ENCODE measurements around the gene COL12A1. TPM values are rescaled to one million over a fixed set of nuclear protein-coding genes. Genes with fewer than 3 reads are reported as not detected.
A peak's percentile ranks its signal among the peaks of the same experiment; 100 is the strongest.

The COL12A1 gene
- total RNA-seq, 1 experiment from 2014 or later, result 136 TPM

DNA sequence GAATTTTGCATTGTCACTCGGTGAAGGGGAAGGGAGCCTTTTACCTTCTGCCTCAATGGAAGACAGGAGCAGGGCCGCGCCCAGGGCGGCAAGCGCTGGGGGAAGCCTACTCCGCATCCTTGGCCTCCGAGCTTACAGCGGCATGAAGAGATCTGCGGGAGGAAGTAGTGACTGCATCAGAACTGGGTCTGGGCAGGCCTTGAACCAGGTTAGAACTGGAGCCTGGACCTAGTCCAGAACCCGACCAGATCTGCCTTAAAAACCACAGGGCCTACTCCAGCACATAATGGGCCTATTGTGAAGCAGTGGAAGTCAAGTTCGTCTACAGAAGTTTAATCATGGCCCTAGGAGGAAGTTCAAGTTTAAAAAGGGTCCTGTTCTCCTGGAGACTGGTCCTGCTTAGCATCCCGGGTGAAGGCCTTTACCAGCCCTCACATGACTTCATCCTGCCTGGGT is 3.1 kb downstream of the COL12A1 start:
- H3K4me1 Mint-ChIP-seq (ENCODE audit: insufficient read depth, unreplicated experiment), result peaks cover 35% of the 10 kb centered on the region
- POLR2A ChIA-PET, result interaction anchor here (0.9 to 2.8 kb wide), 6 partner anchors 49 to 1224 kb away, joined by 3 to 15 read pairs (median 4); no protein-coding TSS in a partner anchor

GRCh38 chr6:75201901-75202672 is 3.8 kb downstream of the COL12A1 start:
- BruUV-seq (replicated peaks), result no TSS peak
- peaks cover 35% of the 10 kb centered on the region for H3K4me1 Mint-ChIP-seq (ENCODE audit: insufficient read depth, unreplicated experiment)
- DNase-seq (ENCODE audit: unreplicated experiment), result peak; percentile 56
- peaks cover 5% of the 10 kb centered on the region for H3K36me3 Mint-ChIP-seq (ENCODE audit: insufficient read depth, unreplicated experiment)
- ChIA-PET POLR2A (interaction anchor here (0.9 to 2.8 kb wide), 3 partner anchors 209 to 793 kb away, joined by 3 to 15 read pairs (median 4); no protein-coding TSS in a partner anchor), CTCF (interaction anchor here (0.5 to 11.0 kb wide), 37 partner anchors 8 to 1321 kb away, joined by 3 to 151 read pairs (median 3); no protein-coding TSS in a partner anchor)
- no peaks in the 10 kb centered on the region for H3K27me3 Mint-ChIP-seq (ENCODE audit: insufficient read depth, unreplicated experiment)
- TF ChIP-seq, protein P1, sequence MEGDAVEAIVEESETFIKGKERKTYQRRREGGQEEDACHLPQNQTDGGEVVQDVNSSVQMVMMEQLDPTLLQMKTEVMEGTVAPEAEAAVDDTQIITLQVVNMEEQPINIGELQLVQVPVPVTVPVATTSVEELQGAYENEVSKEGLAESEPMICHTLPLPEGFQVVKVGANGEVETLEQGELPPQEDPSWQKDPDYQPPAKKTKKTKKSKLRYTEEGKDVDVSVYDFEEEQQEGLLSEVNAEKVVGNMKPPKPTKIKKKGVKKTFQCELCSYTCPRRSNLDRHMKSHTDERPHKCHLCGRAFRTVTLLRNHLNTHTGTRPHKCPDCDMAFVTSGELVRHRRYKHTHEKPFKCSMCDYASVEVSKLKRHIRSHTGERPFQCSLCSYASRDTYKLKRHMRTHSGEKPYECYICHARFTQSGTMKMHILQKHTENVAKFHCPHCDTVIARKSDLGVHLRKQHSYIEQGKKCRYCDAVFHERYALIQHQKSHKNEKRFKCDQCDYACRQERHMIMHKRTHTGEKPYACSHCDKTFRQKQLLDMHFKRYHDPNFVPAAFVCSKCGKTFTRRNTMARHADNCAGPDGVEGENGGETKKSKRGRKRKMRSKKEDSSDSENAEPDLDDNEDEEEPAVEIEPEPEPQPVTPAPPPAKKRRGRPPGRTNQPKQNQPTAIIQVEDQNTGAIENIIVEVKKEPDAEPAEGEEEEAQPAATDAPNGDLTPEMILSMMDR (IDR thresholded peaks at IDR 0.05; ENCODE audit: unreplicated experiment), result no peak
- no peaks in the 10 kb centered on the region for H3K9me3 Mint-ChIP-seq (ENCODE audit: unreplicated experiment)
- intact Hi-C loops (cut with micrococcal nuclease), result loop anchor here (10.0 kb wide), 2 partner anchors 597 to 1527 kb away; no protein-coding TSS in a partner anchor
- H3K4me3 Mint-ChIP-seq (ENCODE audit: unreplicated experiment), result peak overlapping the region; percentile 99
- H3K27ac Mint-ChIP-seq (ENCODE audit: low read depth, unreplicated experiment), result peak overlapping the region; percentile 90

More for the DNA sequence above, 3.1 kb downstream of the COL12A1 start:
- Mint-ChIP-seq H3K27ac (ENCODE audit: low read depth, unreplicated experiment) (peak overlapping the region; percentile 90), H3K9me3 (ENCODE audit: unreplicated experiment) (no peaks in the 10 kb centered on the region), H3K27me3 (ENCODE audit: insufficient read depth, unreplicated experiment) (no peaks in the 10 kb centered on the region), H3K4me3 (ENCODE audit: unreplicated experiment) (peak overlapping the region; percentile 99), H3K36me3 (ENCODE audit: insufficient read depth, unreplicated experiment) (peaks cover 5% of the 10 kb centered on the region)
- BruUV-seq (replicated peaks), result no TSS peak
- intact Hi-C loops (cut with micrococcal nuclease), result loop anchor here (10.0 kb wide), 2 partner anchors 598 to 1528 kb away; no protein-coding TSS in a partner anchor
- TF ChIP-seq, protein P1 (IDR thresholded peaks at IDR 0.05; ENCODE audit: unreplicated experiment), result no peak
- DNase-seq (ENCODE audit: unreplicated experiment), result no peak
- CTCF ChIA-PET, result interaction anchor here (0.5 to 11.0 kb wide), 37 partner anchors 7 to 1348 kb away, joined by 3 to 151 read pairs (median 4); no protein-coding TSS in a partner anchor

DNA sequence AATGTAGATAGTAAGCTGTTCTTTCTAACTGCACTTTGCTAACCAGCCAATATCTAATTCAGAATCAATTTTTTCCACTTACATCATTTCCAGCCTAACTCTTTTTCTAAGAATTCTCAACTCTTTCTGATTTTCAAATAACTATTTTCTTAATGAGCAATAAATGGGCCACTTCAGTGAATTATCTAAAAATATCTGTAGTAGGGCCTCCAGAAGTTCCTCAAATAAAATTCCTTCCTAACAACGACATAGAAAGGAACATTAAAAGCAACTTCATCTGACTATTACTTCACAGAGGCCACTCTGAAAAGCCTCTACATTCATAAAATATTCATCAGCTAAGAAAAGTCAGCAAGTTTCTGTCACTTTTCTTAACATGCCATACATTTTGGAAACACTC is 4.8 kb downstream of the COL12A1 start:
- no peak overlapping the region for H3K4me3 Mint-ChIP-seq (ENCODE audit: unreplicated experiment)
- peaks cover 30% of the 10 kb centered on the region for H3K4me1 Mint-ChIP-seq (ENCODE audit: insufficient read depth, unreplicated experiment)
- CTCF ChIA-PET, result interaction anchor here (0.6 to 1.0 kb wide), 7 partner anchors 24 to 1110 kb away, joined by 3 to 4 read pairs (median 3); no protein-coding TSS in a partner anchor

More for the DNA sequence above, 4.8 kb downstream of the COL12A1 start:
- intact Hi-C loops (cut with micrococcal nuclease), result loop anchor here (10.0 kb wide), 2 partner anchors 596 to 1526 kb away; no protein-coding TSS in a partner anchor
- POLR2A ChIA-PET, result interaction anchor here (0.8 to 1.0 kb wide), 2 partner anchors 474 to 788 kb away, joined by 3 read pairs; no protein-coding TSS in a partner anchor
- peaks cover 5% of the 10 kb centered on the region for H3K36me3 Mint-ChIP-seq (ENCODE audit: insufficient read depth, unreplicated experiment)
- H3K27ac Mint-ChIP-seq (ENCODE audit: low read depth, unreplicated experiment), result peak overlapping the region; percentile 54
- DNase-seq (ENCODE audit: unreplicated experiment), result no peak
- no TSS peak for BruUV-seq (replicated peaks)
- no peaks in the 10 kb centered on the region for H3K27me3 Mint-ChIP-seq (ENCODE audit: insufficient read depth, unreplicated experiment)
- no peaks in the 10 kb centered on the region for H3K9me3 Mint-ChIP-seq (ENCODE audit: unreplicated experiment)
- TF ChIP-seq, protein P1 (IDR thresholded peaks at IDR 0.05; ENCODE audit: unreplicated experiment), result no peak
